Subcutaneous abdominal adipose tissue (tissue), 5 donors: ENCODE data around the gene WARS2.
"Not testable (repeated sequence)": the region's sequence is repeated elsewhere in the genome, so short reads cannot be mapped to it uniquely, and the experiment has no call there.

ENCODE experiments used
- H3K27ac ChIP-seq: one replicate; pipeline ENCODE4 v1.7.0; 2013; ENCODE audit warnings: low read depth, mild to moderate bottlenecking, inconsistent platforms, low read length, moderate library complexity
- H3K27me3 ChIP-seq, 5 donors: one replicate each; pipeline ENCODE4 v1.7.0; 2013; ENCODE audit warnings: low read length in 5 of 5, inconsistent platforms in 1 of 5; ENCODE audit not compliant: control insufficient read depth in 5 of 5, insufficient read depth in 4 of 5
- H3K36me3 ChIP-seq, 5 donors: one replicate each; pipeline ENCODE4 v1.7.0; 2013; ENCODE audit warnings: low read length in 5 of 5; ENCODE audit not compliant: control insufficient read depth in 5 of 5, insufficient read depth in 5 of 5
- H3K4me1 ChIP-seq, 5 donors: one replicate each; pipeline ENCODE4 v1.7.0; 2013; ENCODE audit warnings: low read length in 5 of 5, mild to moderate bottlenecking in 3 of 5, moderate library complexity in 1 of 5; ENCODE audit not compliant: control insufficient read depth in 5 of 5, insufficient read depth in 5 of 5
- H3K4me3 ChIP-seq, 5 donors: one replicate each; pipeline ENCODE4 v1.7.0; 2013; ENCODE audit warnings: low read length in 5 of 5, low read depth in 1 of 5
- H3K9ac ChIP-seq, 5 donors: one replicate each; pipeline ENCODE4 v1.7.0; 2013; ENCODE audit warnings: low read length in 5 of 5, mild to moderate bottlenecking in 4 of 5, moderate library complexity in 3 of 5
- H3K9me3 ChIP-seq, 5 donors: one replicate each; pipeline ENCODE4 v1.7.0; 2013; ENCODE audit warnings: low read length in 5 of 5; ENCODE audit not compliant: control insufficient read depth in 5 of 5
- donor health status: healthy.
- donor health status: healthy.
- donor health status: healthy.
- donor health status: healthy.
- donor health status: healthy.

WARS2 gene

DNA sequence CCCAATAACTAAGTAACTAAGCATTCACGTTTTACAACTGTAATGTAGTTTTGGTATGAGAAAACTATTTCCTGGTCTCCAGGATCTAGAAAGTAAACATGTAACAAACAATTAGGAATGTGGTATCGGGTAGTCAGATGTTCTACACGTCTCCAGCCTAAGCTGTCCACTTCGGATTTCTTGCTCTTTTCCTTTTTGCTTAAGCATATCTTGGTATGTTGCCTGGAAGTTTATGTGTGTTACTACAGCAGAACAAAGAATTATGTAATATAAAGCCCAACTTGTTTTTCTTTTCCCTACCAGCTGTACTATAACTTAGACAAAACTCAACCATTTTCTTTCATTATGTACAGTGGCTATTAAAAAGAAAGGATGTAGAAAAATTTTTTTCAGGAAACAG, 20.4 kb upstream of the WARS2 start:
- peak overlapping the region in 1 of 5 donors; percentile 14 for H3K4me3 ChIP-seq
- peak overlapping the region in 1 of 5 donors; percentile 2 for H3K9ac ChIP-seq
- H3K36me3 ChIP-seq: peaks cover 6 to 23% (median 14%) of the 10 kb centered on the region in 5 donors
- H3K9me3 ChIP-seq: no peaks in the 10 kb centered on the region
- H3K27ac ChIP-seq: peak overlapping the region; percentile 5
- H3K27me3 ChIP-seq: no peaks in the 10 kb centered on the region
- H3K4me1 ChIP-seq: peaks cover 2 to 22% (median 19%) of the 10 kb centered on the region in 5 donors

GRCh38 chr1:119160409-119160808, 20.0 kb upstream of the WARS2 start:
- Histone ChIP-seq H3K27ac (peak overlapping the region; percentile 5), H3K9ac (no peak overlapping the region), H3K9me3 (no peaks in the 10 kb centered on the region), H3K27me3 (no peaks in the 10 kb centered on the region), H3K4me1 (peaks cover 2 to 22% (median 19%) of the 10 kb centered on the region in 5 donors), H3K4me3 (peak overlapping the region in 1 of 5 donors; percentile 14), H3K36me3 (peaks cover 6 to 23% (median 14%) of the 10 kb centered on the region in 5 donors)

DNA sequence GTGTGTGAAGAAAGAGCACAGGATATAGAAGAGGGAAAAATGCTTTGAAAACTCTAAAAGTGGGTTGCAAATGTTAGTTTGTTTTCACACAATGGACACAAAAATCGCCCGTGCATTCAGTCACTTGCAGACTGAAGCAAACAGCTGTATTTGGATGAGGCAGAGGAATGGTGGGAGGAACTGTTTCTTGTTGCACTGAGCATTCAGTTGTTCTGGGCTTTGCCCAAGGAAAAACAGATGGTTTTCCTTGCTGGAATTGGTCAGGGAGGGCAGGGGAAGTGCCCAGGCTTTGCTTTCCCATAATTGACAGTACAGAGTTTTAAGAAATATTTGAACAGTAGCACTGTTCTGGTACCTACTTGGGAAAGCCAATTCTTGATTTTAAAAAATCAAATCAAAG, 19.5 kb upstream of the WARS2 start:
- Histone ChIP-seq H3K36me3 (peaks cover 6 to 23% (median 14%) of the 10 kb centered on the region in 5 donors), H3K4me3 (no peak overlapping the region), H3K4me1 (peaks cover 2 to 22% (median 19%) of the 10 kb centered on the region in 5 donors), H3K9ac (no peak overlapping the region), H3K27ac (peak overlapping the region; percentile 5), H3K9me3 (no peaks in the 10 kb centered on the region), H3K27me3 (no peaks in the 10 kb centered on the region)

DNA sequence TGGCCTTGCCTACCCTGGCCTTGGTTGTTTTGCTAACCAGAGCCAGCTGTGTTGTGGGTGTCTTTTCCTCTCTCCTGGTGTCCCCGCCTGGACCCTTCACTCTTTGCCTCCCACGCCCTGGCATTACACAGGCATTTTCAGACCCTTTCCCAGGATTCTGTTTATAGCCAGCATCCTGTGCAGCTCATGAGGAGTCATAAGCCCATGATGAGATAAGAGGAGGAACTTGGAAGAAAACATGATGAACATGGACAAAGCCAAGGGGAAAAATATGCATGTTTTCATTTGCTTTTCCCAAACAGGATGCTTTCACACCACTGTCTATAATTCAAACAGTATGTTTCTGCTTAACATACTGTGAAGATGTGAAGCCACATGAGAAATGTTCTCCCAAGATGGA, 18.7 kb upstream of the WARS2 start:
- no peaks in the 10 kb centered on the region for H3K9me3 ChIP-seq
- no peaks in the 10 kb centered on the region for H3K27me3 ChIP-seq
- H3K36me3 ChIP-seq: peaks cover 6 to 23% (median 14%) of the 10 kb centered on the region in 5 donors
- H3K4me1 ChIP-seq: peaks cover 2 to 22% (median 19%) of the 10 kb centered on the region in 5 donors
- no peak overlapping the region for H3K27ac ChIP-seq
- no peak overlapping the region for H3K4me3 ChIP-seq
- no peak overlapping the region for H3K9ac ChIP-seq

DNA sequence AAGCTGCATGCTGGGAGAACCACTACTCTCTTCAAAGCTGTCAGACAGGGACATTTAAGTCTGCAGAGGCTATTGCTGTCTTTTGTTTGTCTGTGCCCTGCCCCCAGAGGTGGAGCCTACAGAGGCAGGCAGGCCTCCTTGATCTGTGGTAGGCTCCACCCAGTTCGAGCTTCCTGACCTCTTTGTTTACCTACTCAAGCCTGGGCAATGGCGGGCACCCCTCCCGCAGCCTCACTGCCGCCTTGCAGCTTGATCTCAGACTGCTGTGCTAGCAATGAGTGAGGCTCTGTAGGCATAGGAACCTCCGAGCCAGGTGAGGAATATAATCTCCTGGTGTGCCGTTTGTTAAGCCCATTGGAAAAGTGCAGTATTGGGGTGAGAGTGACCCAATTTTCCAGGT, 16.3 kb upstream of the WARS2 start:
- not testable (repeated sequence) for H3K4me3 ChIP-seq
- peaks cover 4 to 23% (median 9%) of the 10 kb centered on the region in 5 donors for H3K36me3 ChIP-seq

DNA sequence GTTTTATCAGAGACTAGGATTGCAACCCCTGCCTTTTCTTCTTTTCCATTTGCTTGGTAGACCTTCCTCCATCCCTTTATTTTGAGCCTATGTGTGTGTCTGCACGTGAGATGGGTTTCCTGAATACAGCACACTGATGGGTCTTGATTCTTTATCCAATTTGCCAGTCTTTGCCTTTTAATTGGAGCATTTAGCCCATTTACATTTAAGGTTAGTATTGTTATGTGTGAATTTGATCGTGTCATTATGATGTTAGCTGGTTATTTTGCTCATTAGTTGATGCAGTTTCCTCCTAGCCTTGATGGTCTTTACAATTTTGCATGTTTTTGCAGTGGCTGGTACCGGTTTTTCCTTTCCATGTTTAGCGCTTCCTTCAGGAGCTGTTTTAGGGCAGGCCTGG, 14.6 kb upstream of the WARS2 start:
- not testable (repeated sequence) for H3K4me3 ChIP-seq, H3K9me3 ChIP-seq, H3K9ac ChIP-seq, H3K27me3 ChIP-seq, H3K27ac ChIP-seq
- peaks cover 4 to 21% (median 9%) of the 10 kb centered on the region in 5 donors for H3K36me3 ChIP-seq
- H3K4me1 ChIP-seq: peaks cover 0 to 14% (median 10%) of the 10 kb centered on the region in 5 donors

More for the DNA sequence above, 16.3 kb upstream of the WARS2 start:
- H3K27me3 ChIP-seq, H3K9ac ChIP-seq, H3K9me3 ChIP-seq, H3K27ac ChIP-seq: not testable (repeated sequence)
- H3K4me1 ChIP-seq: peaks cover 2 to 22% (median 19%) of the 10 kb centered on the region in 5 donors

- Histone ChIP-seq H3K4me1 (peaks cover 0 to 14% (median 6%) of the 10 kb centered on the region in 5 donors), H3K36me3 (no peaks in the 10 kb centered on the region), H3K9ac (no peak overlapping the region), H3K27ac (no peak overlapping the region), H3K4me3 (no peak overlapping the region), H3K27me3 (no peaks in the 10 kb centered on the region), H3K9me3 (no peaks in the 10 kb centered on the region)
These were observed 9.7 kb upstream of the WARS2 start for GRCh38 chr1:119150150-119150549.

DNA sequence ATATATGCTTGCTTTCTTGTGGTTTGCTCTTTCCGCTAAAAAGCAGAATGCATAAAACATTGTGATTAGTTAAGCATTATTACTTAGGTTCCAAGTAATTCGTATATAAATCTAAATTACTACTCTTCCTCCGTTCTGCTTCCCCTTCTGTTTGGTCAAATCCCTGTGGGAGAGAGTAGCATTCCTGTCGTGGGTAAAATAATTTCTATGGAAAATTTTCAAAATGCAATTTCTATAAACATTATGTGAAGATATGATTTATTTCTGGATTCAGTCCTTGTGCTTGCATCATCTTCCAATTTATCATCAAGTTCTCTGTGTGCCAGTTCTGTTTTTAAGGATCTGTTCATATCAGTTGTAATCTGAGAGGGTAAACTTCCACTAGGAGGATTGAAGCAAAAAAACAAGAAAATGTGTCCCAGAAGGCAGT, 7.2 kb upstream of the WARS2 start:
- H3K27ac ChIP-seq: no peak overlapping the region
- H3K4me3 ChIP-seq: no peak overlapping the region
- H3K36me3 ChIP-seq: peaks cover 0 to 3% (median 0%) of the 10 kb centered on the region in 5 donors
- H3K4me1 ChIP-seq: peaks cover 2 to 14% (median 6%) of the 10 kb centered on the region in 5 donors
- no peaks in the 10 kb centered on the region for H3K27me3 ChIP-seq
- no peaks in the 10 kb centered on the region for H3K9me3 ChIP-seq
- H3K9ac ChIP-seq: peak overlapping the region in 1 of 5 donors; percentile 20

- no peak overlapping the region for H3K27ac ChIP-seq
These were observed 6.0 kb upstream of the WARS2 start for GRCh38 chr1:119146466-119146865.

GRCh38 chr1:119144813-119145212, 4.4 kb upstream of the WARS2 start:
- H3K9ac ChIP-seq: no peak overlapping the region
- H3K27ac ChIP-seq: no peak overlapping the region
- H3K36me3 ChIP-seq: peaks cover 0 to 3% (median 0%) of the 10 kb centered on the region in 5 donors
- H3K4me1 ChIP-seq: peaks cover 3 to 28% (median 23%) of the 10 kb centered on the region in 5 donors
- no peaks in the 10 kb centered on the region for H3K27me3 ChIP-seq
- H3K4me3 ChIP-seq: no peak overlapping the region
- no peaks in the 10 kb centered on the region for H3K9me3 ChIP-seq

More at GRCh38 chr1:119146466-119146865, 6.0 kb upstream of the WARS2 start:
- H3K27me3 ChIP-seq: no peaks in the 10 kb centered on the region
- no peak overlapping the region for H3K9ac ChIP-seq
- H3K4me3 ChIP-seq: no peak overlapping the region
- H3K36me3 ChIP-seq: peaks cover 0 to 3% (median 0%) of the 10 kb centered on the region in 5 donors
- H3K9me3 ChIP-seq: no peaks in the 10 kb centered on the region
- H3K4me1 ChIP-seq: peaks cover 3 to 18% (median 12%) of the 10 kb centered on the region in 5 donors
